Right lobe of liver (tissue), 6 donors: ENCODE measurements around the gene ATP11C. TPM values are rescaled to one million over a fixed set of nuclear protein-coding genes. Genes with fewer than 3 reads are reported as not detected.
"Not testable (repeated sequence)": the region's sequence is repeated elsewhere in the genome, so short reads cannot be mapped to it uniquely, and the experiment has no call there.

Experiments used
- ATAC-seq, 4 donors: fragments of 200-7000 bp; cut with Tn5 transposase; one replicate each; pipeline ENCODE4 v1.9.1; 2020; ENCODE audit warnings: mild to moderate bottlenecking in 4 of 4, moderate library complexity in 4 of 4
- DNase-seq, 3 donors: peaks; one replicate each; pipeline ENCODE4 v3.0.0-alpha.2; 2020
- H3K27ac ChIP-seq, 3 donors: fragments of 200-600 bp; one replicate each; pipeline ENCODE4 v1.8.0; 2022
- H3K27me3 ChIP-seq, 2 donors: fragments of 200-600 bp; one replicate each; pipeline ENCODE4 v1.8.0; 2022
- H3K36me3 ChIP-seq, 4 donors: fragments of 200-600 bp; sonication (generic) in 1 of 4; one replicate each; pipeline versions ENCODE4 v1.5.1 to v1.8.0; 2017 to 2022; ENCODE audit warnings: control low read depth in 1 of 4
- H3K4me1 ChIP-seq, 4 donors: fragments of 200-600 bp; sonication (generic) in 1 of 4; one replicate each; pipeline versions ENCODE4 v1.5.1 to v1.8.0; 2017 to 2022; ENCODE audit warnings: control low read depth in 1 of 4
- H3K4me3 ChIP-seq, 3 donors: fragments of 200-600 bp; one replicate each; pipeline ENCODE4 v1.8.0; 2022
- H3K9me3 ChIP-seq, 4 donors: fragments of 200-600 bp; sonication (generic) in 1 of 4; one replicate each; pipeline versions ENCODE4 v1.5.1 to v1.8.0; 2017 to 2022; ENCODE audit warnings: control low read depth in 1 of 4
- CTCF ChIP-seq, 4 donors: fragments of 200-600 bp in 3 of 4; fragments of 450-650 bp in 1 of 4; IDR thresholded peaks; one replicate each; pipeline versions ENCODE4 v1.5.1 to v1.8.0; 2016 to 2022; ENCODE audit warnings: antibody characterized with exemption in 4 of 4, mild to moderate bottlenecking in 2 of 4
- POLR2A ChIP-seq: fragments of 450-650 bp; IDR thresholded peaks from one replicate; pipeline ENCODE4 v1.6.1; 2017; ENCODE audit warnings: antibody characterized with exemption, mild to moderate bottlenecking
- WGBS: methylation state at CpG from one replicate; pipeline ENCODE4 v1.1.6; 2018; ENCODE audit warnings: low coverage, low lambda C conversion rate; ENCODE audit not compliant: insufficient coverage; ENCODE audit errors: missing lambda C conversion rate; 5-methylcytosine and 5-hydroxymethylcytosine counted together
- intact Hi-C, 2 donors: fragments of 100-400 bp; cut with DNase I; formaldehyde crosslinking; loops; one replicate each; pipeline versions ENCODE4 v1.11.2 to v1.14.1; 2022
- total RNA-seq, 6 experiments: library from RNA; depleted of rRNA in 2 of 6; stranded (reverse); fragments of >200 nt in 2 of 6; fragmentation: NEBNext Ultra II Directional in 3 of 6; extraction: Animal tissue kit (Norgen Biotek cat#: 25700) in 3 of 6; gene quantifications; one replicate each; pipeline versions ENCODE4 v1.1.0 to v1.2.4, GENCODE V29; 2016 to 2023
- donor health status: DM: no; HTN: yes; CAD: no.
- donor health status: DM: no; HTN: no; CAD: no.
- donor health status: DM: no; HTN: no; CAD: no.
- donor health status: DM: no; HTN: yes; CAD: no.
- donor health status: DM: no; HTN: yes; CAD: no.

The ATP11C gene
- total RNA-seq, 6 experiments from 2014 or later: 21.4 to 34.0 (median 29.1) TPM

- TF ChIP-seq POLR2A: no peak
- no peak for TF ChIP-seq CTCF (IDR thresholded peaks at IDR 0.05)
- no peaks in the 10 kb centered on the region for H3K9me3 ChIP-seq
- 64% methylated on average over 7 of the region's 7 CpGs for WGBS
- DNase-seq (no peak), ATAC-seq (no peak)
- no peak within 1 kb of the TSS for H3K27ac ChIP-seq
- intact Hi-C loops: no loop called here
- peaks cover 0 to 13% of the 10 kb centered on the region in 2 donors for H3K27me3 ChIP-seq
- no peaks in the 10 kb centered on the region for H3K36me3 ChIP-seq
- H3K4me1 ChIP-seq: no peaks in the 10 kb centered on the region
- no peak within 1 kb of the TSS for H3K4me3 ChIP-seq
These were observed 32.6 kb upstream of the ATP11C start, which contains the start of gene CXorf66 for GRCh38 chrX:139965421-139965820. CXorf66 (minus strand) TSS chrX:139965521; CDS start chrX:139965496, 25 bp downstream.

- H3K27ac ChIP-seq, intact Hi-C loops, H3K36me3 ChIP-seq, H3K27me3 ChIP-seq, ATAC-seq, H3K4me1 ChIP-seq, DNase-seq, H3K4me3 ChIP-seq, H3K9me3 ChIP-seq: not testable (repeated sequence)
- 13% methylated on average over 2 of the region's 2 CpGs for WGBS
These were observed 28.2 kb upstream of the ATP11C start for GRCh38 chrX:139961091-139961490.

GRCh38 chrX:139949703-139950102 is 16.9 kb upstream of the ATP11C start:
- H3K4me3 ChIP-seq: no peak overlapping the region
- peaks cover 0 to 2% (median 0%) of the 10 kb centered on the region in 4 donors for H3K4me1 ChIP-seq
- TF ChIP-seq CTCF (IDR thresholded peaks at IDR 0.05) (no peak), POLR2A (no peak)
- DNase-seq: no peak
- no peak overlapping the region for H3K27ac ChIP-seq
- H3K9me3 ChIP-seq: no peaks in the 10 kb centered on the region
- ATAC-seq: peak in 1 of 4 donors; percentile 31
- H3K27me3 ChIP-seq: no peaks in the 10 kb centered on the region
- intact Hi-C loops: no loop called here
- WGBS: 22% methylated on average over 3 of the region's 3 CpGs
- H3K36me3 ChIP-seq: no peaks in the 10 kb centered on the region

- Histone ChIP-seq H3K4me3 (no peak overlapping the region), H3K27ac (no peak overlapping the region), H3K27me3 (no peaks in the 10 kb centered on the region), H3K36me3 (no peaks in the 10 kb centered on the region), H3K4me1 (peaks cover 0 to 7% (median 0%) of the 10 kb centered on the region in 4 donors), H3K9me3 (no peaks in the 10 kb centered on the region)
- ATAC-seq: no peak
- WGBS: 47% methylated on average over 3 of the region's 3 CpGs
- DNase-seq: no peak
- intact Hi-C loops: no loop called here
- TF ChIP-seq POLR2A: no peak
- no peak for TF ChIP-seq CTCF (IDR thresholded peaks at IDR 0.05)
These were observed 12.2 kb upstream of the ATP11C start for GRCh38 chrX:139945075-139945474.

- ATAC-seq: no peak
- Histone ChIP-seq H3K27ac (no peak overlapping the region), H3K4me1 (no peaks in the 10 kb centered on the region), H3K4me3 (no peak overlapping the region), H3K36me3 (no peaks in the 10 kb centered on the region), H3K27me3 (no peaks in the 10 kb centered on the region), H3K9me3 (no peaks in the 10 kb centered on the region)
- intact Hi-C loops: no loop called here
- DNase-seq: no peak
- TF ChIP-seq POLR2A (no peak), CTCF (IDR thresholded peaks at IDR 0.05) (no peak)
These were observed 3.4 kb upstream of the ATP11C start for GRCh38 chrX:139936259-139936658.
